AG04450 (cell line): ENCODE results near the gene MYLK. TPM values are rescaled to one million over a fixed set of nuclear protein-coding genes. Genes with fewer than 3 reads are reported as not detected.

Experiments used
- CTCF ChIA-PET: fragments of 300-600, 350-600 bp; formaldehyde crosslinking; extraction: SDS; loops from one replicate; lab custom pipeline; 2022; ENCODE audit warnings: antibody characterized with exemption, inconsistent platforms; lab: Charles Lee
- POLR2A ChIA-PET: fragments of 350-600 bp; formaldehyde crosslinking; extraction: SDS; loops from one replicate; lab custom pipeline; 2021; ENCODE audit warnings: antibody characterized with exemption, inconsistent platforms; lab: Yijun Ruan, JAX
- DNase-seq: peaks from one replicate; pipeline ENCODE4 v3.0.0-alpha.2; 2011; ENCODE audit warnings: low read depth, low spot score
- H3K27ac ChIP-seq: one replicate; pipeline ENCODE4 v1.5.1; 2012; ENCODE audit warnings: low read depth, low read length, control low read depth
- H3K27me3 ChIP-seq: one replicate; pipeline ENCODE4 v1.6.0; 2012; ENCODE audit warnings: low read length; ENCODE audit not compliant: control insufficient read depth, insufficient read depth
- H3K4me3 ChIP-seq: 2 replicates; pipeline ENCODE4 v1.5.1; 2011; ENCODE audit warnings: mild to moderate bottlenecking, low read depth, low read length, control low read depth
- H3K9me3 ChIP-seq: 2 replicates; pipeline ENCODE4 v1.5.1; 2012; ENCODE audit warnings: low read length; ENCODE audit not compliant: control insufficient read depth, insufficient read depth
- CTCF ChIP-seq: IDR thresholded peaks from 2 replicates; pipeline ENCODE4 v1.5.1; 2011; ENCODE audit warnings: low read depth, low read length, control low read depth, inconsistent platforms
- polyA plus RNA-seq: library from polyadenylated mRNA; depleted of rRNA; stranded (reverse); fragments of >200 nt; gene quantifications from 2 replicates; pipeline ENCODE4 v1.2.3, GENCODE V29; 2011

The MYLK gene
- polyA plus RNA-seq, 1 experiment = 1,320 TPM

- H3K4me3 ChIP-seq = 0 out of 2 replicates have a peak overlapping the region, but pooled peaks have one; percentile 7
- ChIA-PET CTCF (interaction anchor here (0.8 to 9.7 kb wide), 3 partner anchors 42 to 337 kb away, joined by 3 to 56 read pairs (median 10); no protein-coding TSS in a partner anchor), POLR2A (no interaction called here)
- no peak for DNase-seq
- no peaks in the 10 kb centered on the region for H3K27me3 ChIP-seq
- H3K27ac ChIP-seq = peak overlapping the region; percentile 34
- no peak for TF ChIP-seq CTCF
- H3K9me3 ChIP-seq = no peaks in the 10 kb centered on the region; the same call in 1 of the 2 replicates
Measured at GRCh38 chr3:123695152-123695551, 189.0 kb downstream of the MYLK start.

- no peaks in the 10 kb centered on the region for H3K27me3 ChIP-seq
- POLR2A ChIA-PET = no interaction called here
- 0 out of 2 replicates have a peak overlapping the region, but pooled peaks have one; percentile 7 for H3K4me3 ChIP-seq
- DNase-seq = no peak
- CTCF ChIA-PET = interaction anchor here (0.8 to 9.7 kb wide), 3 partner anchors 42 to 338 kb away, joined by 3 to 56 read pairs (median 10); no protein-coding TSS in a partner anchor
- H3K27ac ChIP-seq = peak overlapping the region; percentile 34
- TF ChIP-seq CTCF = no peak
- H3K9me3 ChIP-seq = no peaks in the 10 kb centered on the region
Measured at GRCh38 chr3:123694366-123695087, 189.6 kb downstream of the MYLK start.

GRCh38 chr3:123693584-123694190 lies 190.4 kb downstream of the MYLK start:
- H3K9me3 ChIP-seq = no peaks in the 10 kb centered on the region
- no peak for TF ChIP-seq CTCF
- DNase-seq = no peak
- ChIA-PET CTCF (interaction anchor here (3.0 to 9.7 kb wide), 2 partner anchors 41 to 52 kb away, joined by 10 to 56 read pairs; no protein-coding TSS in a partner anchor), POLR2A (interaction anchor here (1.0 kb wide), 1 partner anchor 11 kb away, joined by 3 read pairs; no protein-coding TSS in a partner anchor)
- H3K27me3 ChIP-seq = no peaks in the 10 kb centered on the region
- peak overlapping the region; percentile 21 for H3K27ac ChIP-seq
- H3K4me3 ChIP-seq = no peak overlapping the region

GRCh38 chr3:123692671-123693070 lies 191.5 kb downstream of the MYLK start:
- ChIA-PET CTCF (interaction anchor here (9.7 kb wide), 1 partner anchor 40 kb away, joined by 56 read pairs; no protein-coding TSS in a partner anchor), POLR2A (no interaction called here)
- no peak overlapping the region for H3K4me3 ChIP-seq
- no peaks in the 10 kb centered on the region for H3K9me3 ChIP-seq
- no peak for TF ChIP-seq CTCF
- DNase-seq = no peak
- H3K27ac ChIP-seq = no peak overlapping the region
- H3K27me3 ChIP-seq = no peaks in the 10 kb centered on the region
